ENCODE data around the gene LYAR. TPM values are rescaled to one million over a fixed set of nuclear protein-coding genes. Genes with fewer than 3 reads are reported as not detected.

Gene LYAR
- total and polyA plus RNA-seq, 2 of the 13 experiments (the other 11 are each of a cell fraction or from before 2014, with no cell fraction given): 7.8 to 94.2 TPM

GRCh38 chr4:4289941-4290850 lies at the start of gene LYAR, which contains the start of gene ZBTB49 (continued):
- TF ChIP-seq ZBTB21 (CRISPR knock-in tag; IDR thresholded peaks at IDR 0.05): peak; percentile 57; the same call in 1 of the 2 replicates
- TF ChIP-seq THYN1 (CRISPR knock-in tag; IDR thresholded peaks at IDR 0.05; ENCODE audit: borderline replicate concordance, low read depth): no peak
- TF ChIP-seq NFE2 (CRISPR knock-in tag; IDR thresholded peaks at IDR 0.05): no peak
- peak; percentile 86 for TF ChIP-seq ZFP90 (CRISPR knock-in tag; IDR thresholded peaks at IDR 0.05; ENCODE audit: borderline replicate concordance)
- no peak for TF ChIP-seq ZNF614 (CRISPR knock-in tag; IDR thresholded peaks at IDR 0.05; ENCODE audit: borderline replicate concordance)
- TF ChIP-seq SATB2 (CRISPR knock-in tag; IDR thresholded peaks at IDR 0.05): no peak
- peak; percentile 84 for TF ChIP-seq DR1 (CRISPR knock-in tag; IDR thresholded peaks at IDR 0.05)
- no peak for TF ChIP-seq ZBTB46 (CRISPR knock-in tag; IDR thresholded peaks at IDR 0.05; ENCODE audit: borderline replicate concordance)
- no peak for TF ChIP-seq MBNL3 (CRISPR knock-in tag; conservative IDR thresholded peaks at IDR 0.05)
- no peak for TF ChIP-seq TCF7L2 (IDR thresholded peaks at IDR 0.05; ENCODE audit: low read depth, low read length)
- TF ChIP-seq ZNF20 (CRISPR knock-in tag; IDR thresholded peaks at IDR 0.05): no peak
- TF ChIP-seq, protein P1, sequence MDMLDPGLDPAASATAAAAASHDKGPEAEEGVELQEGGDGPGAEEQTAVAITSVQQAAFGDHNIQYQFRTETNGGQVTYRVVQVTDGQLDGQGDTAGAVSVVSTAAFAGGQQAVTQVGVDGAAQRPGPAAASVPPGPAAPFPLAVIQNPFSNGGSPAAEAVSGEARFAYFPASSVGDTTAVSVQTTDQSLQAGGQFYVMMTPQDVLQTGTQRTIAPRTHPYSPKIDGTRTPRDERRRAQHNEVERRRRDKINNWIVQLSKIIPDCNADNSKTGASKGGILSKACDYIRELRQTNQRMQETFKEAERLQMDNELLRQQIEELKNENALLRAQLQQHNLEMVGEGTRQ (IDR thresholded peaks at IDR 0.05; ENCODE audit: low read depth, low read length): no peak
- TF ChIP-seq, protein P1 (CRISPR knock-in tag; IDR thresholded peaks at IDR 0.05; ENCODE audit: borderline replicate concordance): peak; percentile 44; the same call in 1 of the 2 replicates
- no peak for TF ChIP-seq NAIF1 (CRISPR knock-in tag; IDR thresholded peaks at IDR 0.05; ENCODE audit: borderline replicate concordance)
- TF ChIP-seq ERF (CRISPR knock-in tag; IDR thresholded peaks at IDR 0.05): peak; percentile 43; the same call in 1 of the 2 replicates
- TF ChIP-seq RNF219 (CRISPR knock-in tag; IDR thresholded peaks at IDR 0.05): no peak
- TF ChIP-seq CSRNP2 (CRISPR knock-in tag; conservative IDR thresholded peaks at IDR 0.05; ENCODE audit: low read depth): no peak
- 0 out of 2 replicates have a peak, but pooled peaks have one; percentile 7 for TF ChIP-seq MIXL1 (CRISPR knock-in tag; IDR thresholded peaks at IDR 0.05)

All from HepG2 (cell line).